GM18511 (cell line): ENCODE measurements around the gene OR5K4.
"Not testable (repeated sequence)": the region's sequence is repeated elsewhere in the genome, so short reads cannot be mapped to it uniquely, and the experiment has no call there.

Experiments
- ATAC-seq: cut with Tn5 transposase; IDR thresholded peaks from one replicate; pipeline ENCODE4 v1.9.1; 2021; ENCODE audit warnings: mild to moderate bottlenecking, moderate library complexity; ENCODE audit not compliant: unreplicated experiment

OR5K4 gene

DNA sequence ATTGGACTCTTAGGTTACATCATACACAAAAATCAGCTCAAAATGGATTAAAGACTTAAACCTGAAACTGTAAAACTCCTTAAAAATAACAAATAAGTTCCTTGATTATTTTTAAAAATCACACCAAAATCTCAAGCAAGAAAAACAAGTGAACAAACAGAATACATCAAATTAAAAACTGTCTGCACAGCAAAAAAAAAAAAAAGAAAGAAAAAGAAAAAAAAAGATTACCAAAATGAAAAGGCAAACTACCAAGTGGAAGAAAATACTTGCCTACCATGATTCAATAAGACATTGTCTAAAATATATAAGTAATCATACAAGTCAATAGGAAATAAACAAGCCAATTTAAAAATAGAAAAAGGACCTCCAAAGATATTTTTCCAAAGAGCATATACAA lies 17.5 kb downstream of the OR5K4 start:
- no peak for ATAC-seq

GRCh38 chr3:98371853-98372252 lies 18.2 kb downstream of the OR5K4 start:
- no peak for ATAC-seq

DNA sequence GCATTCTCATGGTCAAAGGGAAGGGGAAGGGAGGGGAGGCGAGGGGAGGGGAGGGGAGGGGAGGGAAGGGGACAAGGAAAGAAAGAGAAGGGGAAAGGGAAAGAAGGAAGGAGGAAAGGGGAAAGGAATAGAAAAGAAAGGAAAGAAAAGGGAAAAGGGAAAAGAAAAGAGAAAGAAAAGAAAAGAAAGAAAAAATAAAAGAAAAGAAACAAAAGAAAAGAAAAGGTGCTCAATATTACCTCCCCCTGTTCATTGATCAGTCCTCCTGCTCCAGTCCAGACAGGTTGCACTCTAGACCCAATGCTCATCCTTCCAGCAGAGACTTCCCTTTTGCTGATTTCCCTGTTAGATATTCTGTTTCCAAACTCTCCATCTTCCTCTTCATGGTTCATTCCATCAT lies 18.8 kb downstream of the OR5K4 start:
- no peak for ATAC-seq

DNA sequence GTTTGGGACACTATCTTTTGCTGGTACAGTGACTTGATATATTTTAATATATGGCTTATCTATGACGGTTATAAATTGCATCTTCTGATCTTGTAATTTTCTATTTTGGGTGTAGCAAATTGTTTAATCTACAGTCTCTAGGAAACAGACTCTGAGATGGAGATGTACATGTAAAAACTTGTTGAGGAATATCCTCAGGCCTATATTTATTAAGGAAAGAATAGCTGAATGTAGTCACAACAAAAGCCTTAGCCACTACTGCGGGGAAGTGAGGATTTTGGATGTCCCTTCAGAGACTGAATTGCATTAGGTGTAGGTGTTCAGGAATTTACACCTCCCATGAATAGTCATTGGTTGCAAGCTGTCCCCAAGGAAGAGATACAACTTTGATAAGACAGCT lies 23.0 kb downstream of the OR5K4 start:
- ATAC-seq: no peak

DNA sequence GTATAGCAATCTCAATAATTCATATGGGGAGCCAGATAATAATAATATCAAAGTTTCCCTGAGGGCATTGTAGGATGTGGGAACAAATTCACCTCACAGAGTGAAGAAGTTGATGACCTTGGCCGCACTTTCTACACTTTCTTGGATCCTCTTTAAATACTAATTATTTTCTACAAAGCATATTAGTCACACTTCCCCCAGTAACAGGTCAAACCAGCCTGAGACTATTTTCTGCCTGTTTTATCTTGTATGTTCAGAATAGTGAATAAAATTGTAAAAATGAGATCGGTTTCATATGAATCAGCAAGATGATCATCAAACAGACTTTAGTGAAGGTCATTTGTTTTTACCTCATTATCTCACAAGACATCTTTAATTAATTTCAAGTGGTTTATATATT lies 34.5 kb downstream of the OR5K4 start:
- ATAC-seq: no peak

GRCh38 chr3:98390366-98390765 lies 36.7 kb downstream of the OR5K4 start, which contains the start of gene OR5K3:
TSS of gene OR5K3 (plus strand) at chr3:98390666. CDS start at chr3:98390666, 0 bp downstream.
- ATAC-seq: no peak

- ATAC-seq: no peak
Measured at GRCh38 chr3:98395101-98395500, 41.4 kb downstream of the OR5K4 start.

GRCh38 chr3:98396482-98396881 lies 42.8 kb downstream of the OR5K4 start:
- not testable (repeated sequence) for ATAC-seq

GRCh38 chr3:98398513-98398912 lies 44.9 kb downstream of the OR5K4 start:
- ATAC-seq: no peak

DNA sequence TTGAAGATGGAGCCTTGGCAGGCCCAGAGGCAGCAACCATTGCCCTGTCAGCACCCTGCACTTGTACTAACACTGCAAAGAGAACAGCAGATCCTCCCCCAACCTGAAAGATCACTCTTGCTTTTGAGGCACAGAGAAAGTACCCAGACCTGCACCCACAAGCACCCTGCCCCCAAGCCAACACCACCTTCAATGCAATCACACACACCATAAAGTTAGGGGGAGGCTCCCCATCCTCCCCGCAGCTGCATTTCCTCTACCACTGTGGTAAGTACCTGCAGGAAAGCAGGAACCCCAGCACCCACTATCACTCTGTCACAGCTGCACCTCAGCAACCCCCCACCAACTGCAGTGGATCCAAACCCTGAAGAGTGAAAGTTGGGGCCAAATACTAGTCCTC lies 48.9 kb downstream of the OR5K4 start:
- no peak for ATAC-seq

DNA sequence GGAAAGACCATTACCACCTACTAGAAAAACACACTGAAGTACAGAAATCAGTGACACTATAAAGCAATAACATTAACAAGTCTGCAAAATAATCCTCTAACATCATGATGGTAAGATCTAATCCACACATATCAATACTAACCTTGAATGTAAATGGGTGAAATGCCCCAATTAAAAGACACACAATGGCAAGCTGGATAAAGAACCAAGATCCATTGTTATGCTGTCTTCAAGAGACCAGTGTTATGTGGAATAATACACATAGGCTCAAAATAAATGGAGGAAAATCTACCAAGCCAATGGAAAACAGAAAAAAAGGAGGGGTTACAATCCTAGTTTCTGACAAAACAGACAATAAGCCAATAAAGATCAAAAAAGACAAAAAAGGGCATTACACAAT lies 50.4 kb downstream of the OR5K4 start:
- ATAC-seq: no peak
